H9 (cell line): Measurements from ENCODE around the gene FADD. TPM values are rescaled to one million over a fixed set of nuclear protein-coding genes. Genes with fewer than 3 reads are reported as not detected.

Experiments used
- DNase-seq: peaks from one replicate; pipeline ENCODE4 v3.0.0-alpha.2; 2017
- H2AFZ ChIP-seq: one replicate; pipeline ENCODE4 v1.6.1; 2013; ENCODE audit warnings: mild to moderate bottlenecking, low read length, control low read depth, moderate library complexity
- H2AK5ac ChIP-seq: 2 replicates; pipeline ENCODE4 v1.6.1; 2013; ENCODE audit warnings: low read length, control low read depth, mixed read lengths; ENCODE audit not compliant: insufficient read length
- H2BK120ac ChIP-seq: one replicate; pipeline ENCODE4 v1.6.1; 2013; ENCODE audit warnings: low read depth, mild to moderate bottlenecking, low read length, control low read depth, inconsistent platforms; ENCODE audit not compliant: poor library complexity, severe bottlenecking
- H2BK12ac ChIP-seq: 2 replicates; pipeline ENCODE4 v1.6.1; 2013; ENCODE audit warnings: low read length, control low read depth, mixed read lengths, low read depth; ENCODE audit not compliant: insufficient read length
- H2BK15ac ChIP-seq: 2 replicates; pipeline ENCODE4 v1.6.1; 2013; ENCODE audit warnings: low read depth, low read length, control low read depth
- H2BK20ac ChIP-seq: one replicate; pipeline ENCODE4 v1.6.1; 2013; ENCODE audit warnings: low read depth, mild to moderate bottlenecking, low read length, control low read depth, inconsistent platforms; ENCODE audit not compliant: poor library complexity, severe bottlenecking
- H2BK5ac ChIP-seq: 2 replicates; pipeline ENCODE4 v1.6.1; 2013; ENCODE audit warnings: low read length, control low read depth, mixed read lengths; ENCODE audit not compliant: insufficient read length
- H3K14ac ChIP-seq: 2 replicates; pipeline ENCODE4 v1.6.1; 2013; ENCODE audit warnings: low read length, control low read depth; ENCODE audit not compliant: insufficient read depth
- H3K18ac ChIP-seq: 2 replicates; pipeline ENCODE4 v1.6.1; 2013; ENCODE audit warnings: low read depth, mild to moderate bottlenecking, mixed read lengths, low read length, control low read depth; ENCODE audit not compliant: insufficient read length
- H3K23ac ChIP-seq: 2 replicates; pipeline ENCODE4 v1.6.1; 2013; ENCODE audit warnings: low read length, control low read depth, mixed read lengths, low read depth; ENCODE audit not compliant: insufficient read length
- H3K23me2 ChIP-seq: 2 replicates; pipeline ENCODE4 v1.6.1; 2013; ENCODE audit warnings: low read depth, mild to moderate bottlenecking, mixed read lengths, low read length, control low read depth; ENCODE audit not compliant: insufficient read length, poor library complexity, severe bottlenecking
- H3K27ac ChIP-seq: 2 replicates; pipeline ENCODE4 v1.5.1; 2013; ENCODE audit warnings: low read length, control low read depth, mixed read lengths, low read depth; ENCODE audit not compliant: insufficient read length
- H3K27me3 ChIP-seq: 2 replicates; pipeline ENCODE4 v1.6.1; 2013; ENCODE audit warnings: low read length, control low read depth, inconsistent platforms; ENCODE audit not compliant: insufficient read depth
- H3K4ac ChIP-seq: 2 replicates; pipeline ENCODE4 v1.6.1; 2013; ENCODE audit warnings: low read depth, mild to moderate bottlenecking, control low read depth, inconsistent platforms, low read length, moderate library complexity
- H3K4me1 ChIP-seq: 2 replicates; pipeline ENCODE4 v1.6.1; 2013; ENCODE audit warnings: low read length, control low read depth, inconsistent platforms; ENCODE audit not compliant: insufficient read depth
- H3K4me2 ChIP-seq: 2 replicates; pipeline ENCODE4 v1.6.1; 2013; ENCODE audit warnings: low read length, control low read depth, mixed read lengths; ENCODE audit not compliant: insufficient read length, insufficient read depth
- H3K56ac ChIP-seq: 2 replicates; pipeline ENCODE4 v1.6.1; 2013; ENCODE audit warnings: low read depth, mild to moderate bottlenecking, mixed read lengths, low read length, control low read depth; ENCODE audit not compliant: insufficient read length
- H3K79me1 ChIP-seq: 2 replicates; pipeline ENCODE4 v1.6.1; 2013; ENCODE audit warnings: low read depth, mild to moderate bottlenecking, moderate library complexity, low read length, control low read depth, inconsistent platforms; ENCODE audit not compliant: insufficient read depth, poor library complexity, severe bottlenecking
- H3K79me2 ChIP-seq: 2 replicates; pipeline ENCODE4 v1.6.1; 2013; ENCODE audit warnings: low read length, control low read depth, inconsistent platforms; ENCODE audit not compliant: insufficient read depth
- H3K9ac ChIP-seq: 2 replicates; pipeline ENCODE4 v1.6.1; 2013; ENCODE audit warnings: low read length, control low read depth, mixed read lengths; ENCODE audit not compliant: insufficient read length; ENCODE audit errors: extremely low read depth
- H3K9me3 ChIP-seq: one replicate; pipeline ENCODE4 v1.6.1; 2013; ENCODE audit warnings: low read depth, low read length, inconsistent platforms; ENCODE audit not compliant: control insufficient read depth
- H3T11ph ChIP-seq: one replicate; pipeline ENCODE4 v1.6.1; 2013; ENCODE audit warnings: mild to moderate bottlenecking, low read length, control low read depth, inconsistent platforms
- H4K20me1 ChIP-seq: one replicate; pipeline ENCODE4 v1.6.1; 2013; ENCODE audit not compliant: control insufficient read depth, insufficient read length, insufficient read depth
- H4K5ac ChIP-seq: 2 replicates; pipeline ENCODE4 v1.6.1; 2013; ENCODE audit warnings: low read depth, mild to moderate bottlenecking, mixed read lengths, low read length, control low read depth; ENCODE audit not compliant: insufficient read length
- H4K8ac ChIP-seq: replicated peaks from 2 replicates; pipeline ENCODE4 v1.6.1; 2013; ENCODE audit warnings: low read length, control low read depth, mixed read lengths, low read depth; ENCODE audit not compliant: insufficient read length
- H4K91ac ChIP-seq: 2 replicates; pipeline ENCODE4 v1.6.1; 2013; ENCODE audit warnings: low read depth, mild to moderate bottlenecking, moderate library complexity, mixed read lengths, low read length, control low read depth; ENCODE audit not compliant: insufficient read length
- H3K27ac Mint-ChIP-seq, 3 experiments: 2 replicates in 2 of 3; 3 replicates in 1 of 3; pipeline ENCODE4 v1.8.0; 2020 to 2021; ENCODE audit warnings: mixed read lengths in 3 of 3, mild to moderate bottlenecking in 1 of 3, moderate library complexity in 1 of 3
- H3K27me3 Mint-ChIP-seq: 2 replicates; pipeline ENCODE4 v1.8.0; 2021; ENCODE audit warnings: low read depth, mild to moderate bottlenecking, moderate library complexity, mixed read lengths
- H3K36me3 Mint-ChIP-seq, 3 experiments: 2 replicates in 2 of 3; 3 replicates in 1 of 3; pipeline ENCODE4 v1.8.0; 2020 to 2021; ENCODE audit warnings: low read depth in 3 of 3, mixed read lengths in 3 of 3; ENCODE audit not compliant: insufficient read depth in 1 of 3
- H3K4me1 Mint-ChIP-seq, 2 experiments: 2 replicates each; pipeline ENCODE4 v1.8.0; 2020; ENCODE audit warnings: mixed read lengths in 2 of 2
- H3K4me3 Mint-ChIP-seq, 2 experiments: 2 replicates in 1 of 2; 3 replicates in 1 of 2; pipeline ENCODE4 v1.8.0; 2020 to 2021; ENCODE audit warnings: mild to moderate bottlenecking in 2 of 2, mixed read lengths in 2 of 2, moderate library complexity in 1 of 2
- H3K9me3 Mint-ChIP-seq, 2 experiments: 2 replicates in 1 of 2; 3 replicates in 1 of 2; pipeline ENCODE4 v1.8.0; 2020; ENCODE audit warnings: mild to moderate bottlenecking in 2 of 2, mixed read lengths in 2 of 2, moderate library complexity in 1 of 2
- CTCF ChIP-seq: fragments of 200-600 bp; sonication (generic); conservative IDR thresholded peaks from 3 replicates; pipeline ENCODE4 v1.8.0; 2021; ENCODE audit warnings: antibody characterized with exemption, mild to moderate bottlenecking
- WGBS: extraction: QIAGEN DNeasy Blood & Tissue Kit; methylation state at CpG from one replicate; pipeline ENCODE4 v1.1.7; 2013; ENCODE audit warnings: missing lambda C conversion rate, low lambda C conversion rate, mixed read lengths; ENCODE audit not compliant: insufficient read length; ENCODE audit errors: extremely low coverage; 5-methylcytosine and 5-hydroxymethylcytosine counted together
- total RNA-seq: library from RNA; stranded (reverse); gene quantifications from 2 replicates; pipeline ENCODE4 v1.2.1, GENCODE V29; 2021

The FADD gene
- total RNA-seq, 1 experiment from 2014 or later = 51.1 TPM

GRCh38 chr11:70191495-70192140, 11.5 kb upstream of the FADD start:
- H4K91ac ChIP-seq = no peak overlapping the region
- no peak overlapping the region for H3K56ac ChIP-seq
- no peak overlapping the region for H4K8ac ChIP-seq
- TF ChIP-seq CTCF = peak; percentile 99
- peak; percentile 91 for DNase-seq
- WGBS = no CpG with 5 or more reads among the region's 22 CpGs
- no peak overlapping the region for H2BK15ac ChIP-seq
- no peak overlapping the region for H4K5ac ChIP-seq
- no peak overlapping the region for H2AFZ ChIP-seq
- no peaks in the 10 kb centered on the region for H4K20me1 ChIP-seq
- Mint-ChIP-seq H3K27ac (no peak overlapping the region), H3K4me1 (peaks cover 3% of the 10 kb centered on the region in 2 experiments; a peak in 3 of 4 replicates), H3K9me3 (peaks cover 0 to 4% of the 10 kb centered on the region in 2 experiments; a peak in 2 of 5 replicates), H3K36me3 (no peaks in the 10 kb centered on the region; a peak in 1 of 7 replicates), H3K4me3 (no peak overlapping the region), H3K27me3 (peaks cover 4% of the 10 kb centered on the region)
- no peak overlapping the region for H2BK5ac ChIP-seq
- H3K9me3 ChIP-seq = no peaks in the 10 kb centered on the region
- no peaks in the 10 kb centered on the region for H3K27me3 ChIP-seq
- H2AK5ac ChIP-seq = no peak overlapping the region
- no peak overlapping the region for H3K18ac ChIP-seq
- no peak overlapping the region for H2BK12ac ChIP-seq
- H2BK20ac ChIP-seq = no peak overlapping the region
- H3K14ac ChIP-seq = no peak overlapping the region; the same call in 1 of the 2 replicates
- H3K79me1 ChIP-seq = no peaks in the 10 kb centered on the region
- no peak overlapping the region for H3T11ph ChIP-seq
- no peak overlapping the region for H3K27ac ChIP-seq
- no peak overlapping the region for H3K23ac ChIP-seq
- H3K4ac ChIP-seq = no peak overlapping the region
- H3K23me2 ChIP-seq = no peaks in the 10 kb centered on the region
- no peaks in the 10 kb centered on the region for H3K79me2 ChIP-seq
- no peak overlapping the region for H3K9ac ChIP-seq
- H2BK120ac ChIP-seq = no peak overlapping the region
- H3K4me1 ChIP-seq = no peaks in the 10 kb centered on the region
- H3K4me2 ChIP-seq = no peak overlapping the region
